Endothelial cell of umbilical vein (primary cell): ENCODE results near the gene SOX10. TPM values are rescaled to one million over a fixed set of nuclear protein-coding genes. Genes with fewer than 3 reads are reported as not detected.

Source experiments
- BruUV-seq: library from RNA; stranded (reverse); fragments of 400-500 nt; replicated peaks from 2 replicates; lab custom pipeline; 2021; lab: Mats Ljungman, UMichigan
- CTCF ChIA-PET: fragments of 300-600, 350-600 bp; sonication (Branson Sonifier 250); formaldehyde crosslinking; loops from one replicate; lab custom pipeline; 2021; ENCODE audit warnings: antibody characterized with exemption, inconsistent platforms; lab: Charles Lee
- POLR2A ChIA-PET: fragments of 300-600, 350-600 bp; sonication (Branson Sonifier 250); formaldehyde crosslinking; loops from one replicate; lab custom pipeline; 2021; ENCODE audit warnings: antibody characterized with exemption, inconsistent platforms; lab: Charles Lee
- DNase-seq: peaks from one replicate; pipeline ENCODE4 v3.0.0-alpha.2; 2011; ENCODE audit warnings: low read depth, low spot score
- FAIRE-seq: peaks from 2 replicates; lab custom pipeline; 2011; peaks lifted over from hg19 to GRCh38; lab: Jason Lieb, UNC
- H2AFZ ChIP-seq: 2 replicates; pipeline ENCODE4 v1.6.0; 2012; ENCODE audit warnings: low read depth, low read length, control low read depth, inconsistent platforms
- H3K27ac ChIP-seq: 2 replicates; pipeline ENCODE4 v1.5.1; 2011; ENCODE audit warnings: low read depth, mild to moderate bottlenecking, control low read depth, low read length, moderate library complexity; ENCODE audit not compliant: insufficient read depth
- H3K27me3 ChIP-seq, 2 experiments: 2 replicates each; pipeline versions ENCODE4 v1.6.0 to v1.6.1; 2011; ENCODE audit warnings: low read length in 2 of 2, mixed read lengths in 1 of 2; ENCODE audit not compliant: control insufficient read depth in 2 of 2, insufficient read depth in 2 of 2
- H3K36me3 ChIP-seq, 2 experiments: 2 replicates in 1 of 2; 3 replicates in 1 of 2; pipeline ENCODE4 v1.5.1; 2011; ENCODE audit warnings: low read length in 2 of 2, mild to moderate bottlenecking in 1 of 2, moderate library complexity in 1 of 2; ENCODE audit not compliant: control insufficient read depth in 2 of 2, insufficient read depth in 2 of 2; ENCODE audit errors: extremely low read depth in 1 of 2
- H3K4me1 ChIP-seq: 3 replicates; pipeline ENCODE4 v1.5.1; 2011; ENCODE audit warnings: mild to moderate bottlenecking, low read length; ENCODE audit not compliant: control insufficient read depth, insufficient read depth; ENCODE audit errors: extremely low read depth
- H3K4me2 ChIP-seq: 2 replicates; pipeline ENCODE4 v1.6.1; 2011; ENCODE audit warnings: low read length, control low read depth, mixed read lengths; ENCODE audit not compliant: insufficient read depth
- H3K4me3 ChIP-seq, 3 experiments: fragments of 200-600 bp in 1 of 3; sonication (generic), shearing (Covaris generic) in 1 of 3; replicated peaks in 1 of 3; 2 replicates each; pipeline ENCODE4 v1.5.1; 2011 to 2016; ENCODE audit warnings: control low read depth in 3 of 3, low read length in 3 of 3, mild to moderate bottlenecking in 2 of 3, inconsistent platforms in 1 of 3, low read depth in 1 of 3, moderate library complexity in 1 of 3; ENCODE audit not compliant: insufficient read depth in 1 of 3
- H3K79me2 ChIP-seq: 2 replicates; pipeline ENCODE4 v1.6.0; 2012; ENCODE audit warnings: low read length, inconsistent platforms; ENCODE audit not compliant: control insufficient read depth, insufficient read depth
- H3K9ac ChIP-seq: replicated peaks from 2 replicates; pipeline ENCODE3; 2011; ENCODE audit warnings: low read length, control low read depth; ENCODE audit not compliant: insufficient read depth; ENCODE audit errors: extremely low read depth
- H3K9me1 ChIP-seq: replicated peaks from 3 replicates; pipeline ENCODE4 v1.6.0; 2011; ENCODE audit warnings: mild to moderate bottlenecking, low read length; ENCODE audit not compliant: control insufficient read depth, insufficient read depth; ENCODE audit errors: extremely low read depth
- H3K9me3 ChIP-seq: replicated peaks from 2 replicates; pipeline ENCODE4 v1.5.1; 2012; ENCODE audit warnings: low read length, inconsistent platforms; ENCODE audit not compliant: control insufficient read depth, insufficient read depth
- H4K20me1 ChIP-seq: replicated peaks from 2 replicates; pipeline ENCODE3; 2011; ENCODE audit warnings: mild to moderate bottlenecking, low read length; ENCODE audit not compliant: control insufficient read depth, insufficient read depth; ENCODE audit errors: extremely low read depth
- EZH2 ChIP-seq: IDR thresholded peaks from 2 replicates; pipeline ENCODE4 v1.6.1; 2012; ENCODE audit warnings: borderline replicate concordance, low read depth, mild to moderate bottlenecking, moderate library complexity, low read length, inconsistent platforms; ENCODE audit not compliant: severe bottlenecking
- FOS ChIP-seq: IDR thresholded peaks from 2 replicates; pipeline ENCODE4 v1.6.1; 2011; ENCODE audit warnings: mild to moderate bottlenecking, low read length, moderate library complexity, borderline replicate concordance; ENCODE audit not compliant: insufficient read depth
- GATA2 ChIP-seq: IDR thresholded peaks from 2 replicates; pipeline ENCODE4 v1.7.0; 2011; ENCODE audit warnings: low read depth, mild to moderate bottlenecking, moderate library complexity, mixed read lengths, low read length; ENCODE audit not compliant: insufficient read length, insufficient read depth
- JUN ChIP-seq: IDR thresholded peaks from 2 replicates; pipeline ENCODE4 v1.6.1; 2011; ENCODE audit warnings: borderline replicate concordance, low read depth; ENCODE audit not compliant: insufficient read length, insufficient read depth
- MYC ChIP-seq: IDR thresholded peaks from one replicate; pipeline ENCODE4 v1.6.1; 2011; ENCODE audit warnings: mild to moderate bottlenecking, low read depth, low read length
- POLR2A ChIP-seq: IDR thresholded peaks from 2 replicates; pipeline ENCODE4 v1.6.1; 2012; ENCODE audit warnings: low read depth, mild to moderate bottlenecking, control low read depth, low read length
- POLR2AphosphoS5 ChIP-seq: IDR thresholded peaks from 2 replicates; pipeline ENCODE4 v1.6.1; 2012; ENCODE audit warnings: low read depth, mild to moderate bottlenecking, control low read depth, low read length, moderate library complexity; ENCODE audit not compliant: insufficient read depth
- dilution Hi-C: fragments of 300-500 bp; cut with MboI; formaldehyde crosslinking; loops from one replicate; pipeline ENCODE4 v1.15.0; 2019; ENCODE audit warnings: low sequenced_read_pairs; ENCODE audit not compliant: extremely low pct_ligation_motif_present
- intact Hi-C: fragments of 100-400 bp; cut with micrococcal nuclease; formaldehyde crosslinking; loops from one replicate; pipeline ENCODE4 v1.10.0; 2022
- polyA plus RNA-seq, 4 experiments: library from polyadenylated mRNA; depleted of rRNA in 3 of 4; stranded (reverse) in 3 of 4; unstranded in 1 of 4; fragments of >200 nt; gene quantifications; 2 replicates each; pipeline versions ENCODE4 v1.2.1 to v1.2.3, GENCODE V29; 2011 to 2012; ENCODE audit warnings: missing spikeins in 1 of 4
- total RNA-seq: library from RNA; stranded (reverse); gene quantifications from 2 replicates; pipeline ENCODE4 v1.2.3, GENCODE V29; 2021
- TF ChIP-seq, protein P1 (sequence below), 2 donors: IDR thresholded peaks; 1 replicate in 1 of 2; 2 replicates in 1 of 2; pipeline ENCODE4 v1.5.1; 2011; ENCODE audit warnings: low read length in 2 of 2, mild to moderate bottlenecking in 2 of 2, moderate library complexity in 2 of 2, control low read depth in 1 of 2, inconsistent platforms in 1 of 2, low read depth in 1 of 2; ENCODE audit not compliant: insufficient read depth in 1 of 2; ENCODE audit errors: extremely low read depth in 1 of 2
- TF ChIP-seq, protein P2 (sequence below): IDR thresholded peaks from 2 replicates; pipeline ENCODE4 v1.6.1; 2011; ENCODE audit not compliant: insufficient read depth, insufficient read length

Gene SOX10
- total and polyA plus RNA-seq, 2 donors (not counting 3 experiments of a cell fraction or from before 2014, with no cell fraction given) = not detected

DNA sequence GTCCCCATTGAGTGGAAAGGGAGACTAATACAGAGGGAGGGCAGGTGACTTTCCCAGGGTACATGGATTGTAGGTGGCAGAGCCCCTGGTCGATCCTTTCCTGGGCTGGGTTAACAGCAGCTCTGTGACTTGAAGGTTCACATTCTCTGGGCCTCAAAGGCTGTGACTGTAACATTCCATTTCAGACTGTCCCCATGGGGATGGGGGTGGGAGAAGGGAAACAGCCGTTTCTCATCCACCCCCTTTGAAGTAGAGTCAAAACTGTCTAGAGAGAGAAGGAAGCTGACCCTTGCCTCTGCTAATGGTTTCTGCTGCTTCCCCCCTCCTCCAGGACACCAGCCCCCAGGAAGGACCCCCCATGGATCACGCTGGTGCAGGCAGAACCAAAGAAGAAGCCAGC, 59.0 kb downstream of the SOX10 start:
- Histone ChIP-seq H3K4me1 (peaks cover 4% of the 10 kb centered on the region), H3K27me3 (no peaks in the 10 kb centered on the region), H3K4me3 (no peak overlapping the region), H3K9me1 (no peaks in the 10 kb centered on the region), H3K4me2 (no peak overlapping the region), H3K36me3 (peaks cover 5 to 33% of the 10 kb centered on the region in 2 experiments), H3K9ac (no peak overlapping the region), H3K79me2 (no peaks in the 10 kb centered on the region), H3K9me3 (no peaks in the 10 kb centered on the region), H4K20me1 (no peaks in the 10 kb centered on the region), H3K27ac (no peak overlapping the region), H2AFZ (no peak overlapping the region)
- CTCF ChIA-PET = no interaction called here
- FAIRE-seq (no peak), DNase-seq (no peak)
- BruUV-seq = no TSS peak
- TF ChIP-seq POLR2A = no peak
- TF ChIP-seq, protein P1, sequence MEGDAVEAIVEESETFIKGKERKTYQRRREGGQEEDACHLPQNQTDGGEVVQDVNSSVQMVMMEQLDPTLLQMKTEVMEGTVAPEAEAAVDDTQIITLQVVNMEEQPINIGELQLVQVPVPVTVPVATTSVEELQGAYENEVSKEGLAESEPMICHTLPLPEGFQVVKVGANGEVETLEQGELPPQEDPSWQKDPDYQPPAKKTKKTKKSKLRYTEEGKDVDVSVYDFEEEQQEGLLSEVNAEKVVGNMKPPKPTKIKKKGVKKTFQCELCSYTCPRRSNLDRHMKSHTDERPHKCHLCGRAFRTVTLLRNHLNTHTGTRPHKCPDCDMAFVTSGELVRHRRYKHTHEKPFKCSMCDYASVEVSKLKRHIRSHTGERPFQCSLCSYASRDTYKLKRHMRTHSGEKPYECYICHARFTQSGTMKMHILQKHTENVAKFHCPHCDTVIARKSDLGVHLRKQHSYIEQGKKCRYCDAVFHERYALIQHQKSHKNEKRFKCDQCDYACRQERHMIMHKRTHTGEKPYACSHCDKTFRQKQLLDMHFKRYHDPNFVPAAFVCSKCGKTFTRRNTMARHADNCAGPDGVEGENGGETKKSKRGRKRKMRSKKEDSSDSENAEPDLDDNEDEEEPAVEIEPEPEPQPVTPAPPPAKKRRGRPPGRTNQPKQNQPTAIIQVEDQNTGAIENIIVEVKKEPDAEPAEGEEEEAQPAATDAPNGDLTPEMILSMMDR (IDR thresholded peaks at IDR 0.05; ENCODE audit: extremely low read depth in 1 of 2, insufficient read depth in 1 of 2, low read depth in 1 of 2, low read length in 2 of 2) = no peak
- TF ChIP-seq, protein P2, sequence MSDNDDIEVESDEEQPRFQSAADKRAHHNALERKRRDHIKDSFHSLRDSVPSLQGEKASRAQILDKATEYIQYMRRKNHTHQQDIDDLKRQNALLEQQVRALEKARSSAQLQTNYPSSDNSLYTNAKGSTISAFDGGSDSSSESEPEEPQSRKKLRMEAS = no peak
- dilution Hi-C loops (no loop called here), intact Hi-C loops (no loop called here)
- POLR2A ChIA-PET = no interaction called here

DNA sequence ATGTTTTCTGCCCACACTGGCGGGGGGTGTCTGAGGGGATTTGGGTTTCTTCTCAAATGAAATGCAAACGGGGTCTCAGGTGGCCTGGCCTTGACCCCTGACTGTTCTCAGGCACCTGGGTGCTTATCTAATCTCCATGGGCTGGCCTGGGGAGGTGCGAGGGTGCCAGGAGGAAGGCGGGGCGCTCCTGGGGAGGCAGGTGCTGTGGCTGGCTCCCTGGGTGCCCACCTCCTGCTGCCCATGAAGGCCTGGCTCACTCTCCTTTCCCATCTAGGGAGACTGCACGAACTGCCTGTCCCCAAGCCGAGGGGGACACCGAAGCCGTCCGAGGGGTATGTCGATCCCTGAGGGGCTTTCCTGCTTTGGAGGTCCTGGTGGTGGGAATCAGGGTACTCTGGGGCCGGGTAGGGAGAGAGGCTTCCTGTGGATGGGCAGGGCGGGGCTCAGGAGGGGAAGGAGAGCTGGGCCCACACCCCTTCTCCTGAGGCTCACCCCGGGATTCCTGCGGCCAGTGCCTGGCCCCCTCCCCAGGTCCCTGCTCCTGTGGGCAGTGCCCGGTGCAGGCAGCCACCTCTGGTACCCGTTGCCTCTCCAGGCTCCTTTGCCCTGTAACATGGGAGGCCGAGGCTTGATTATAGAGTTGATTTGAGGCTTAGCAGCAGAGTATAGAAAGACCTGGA, 59.8 kb downstream of the SOX10 start:
- no peak for FAIRE-seq
- intact Hi-C loops = no loop called here
- no peak for TF ChIP-seq POLR2A
- TF ChIP-seq FOS = no peak
- no peak for TF ChIP-seq JUN
- TF ChIP-seq EZH2 = no peak
- TF ChIP-seq, protein P1 (IDR thresholded peaks at IDR 0.05; ENCODE audit: extremely low read depth in 1 of 2, insufficient read depth in 1 of 2, low read depth in 1 of 2, low read length in 2 of 2) = no peak
- no peak for TF ChIP-seq GATA2
- TF ChIP-seq, protein P2 = no peak
- no peak for TF ChIP-seq MYC
- TF ChIP-seq POLR2AphosphoS5 = no peak
- H3K4me2 ChIP-seq = no peak overlapping the region
- no peaks in the 10 kb centered on the region for H3K9me3 ChIP-seq
- no peak overlapping the region for H3K4me3 ChIP-seq
- H3K27me3 ChIP-seq = no peaks in the 10 kb centered on the region
- no TSS peak for BruUV-seq
- no peak for DNase-seq
- H3K36me3 ChIP-seq = peaks cover 5 to 33% of the 10 kb centered on the region in 2 experiments
- no peak overlapping the region for H3K9ac ChIP-seq
- ChIA-PET POLR2A (no interaction called here), CTCF (no interaction called here)
- no peak overlapping the region for H3K27ac ChIP-seq
- H4K20me1 ChIP-seq = no peaks in the 10 kb centered on the region
- H3K4me1 ChIP-seq = no peaks in the 10 kb centered on the region
- H3K79me2 ChIP-seq = no peaks in the 10 kb centered on the region
- H3K9me1 ChIP-seq = no peaks in the 10 kb centered on the region
- dilution Hi-C loops = no loop called here
- H2AFZ ChIP-seq = no peak overlapping the region
